IMR-90 (cell line): ENCODE measurements around the gene TAF1. TPM values are rescaled to one million over a fixed set of nuclear protein-coding genes. Genes with fewer than 3 reads are reported as not detected.

Experiments used
- ATAC-seq: fragments of 200-7000 bp; cut with Tn5 transposase; 2 replicates; pipeline ENCODE4 v1.9.1; 2020; ENCODE audit warnings: low read depth, mild to moderate bottlenecking, moderate library complexity
- BruUV-seq: library from RNA; stranded (reverse); fragments of 400-500 nt; replicated peaks from 2 replicates; lab custom pipeline; 2021; lab: Mats Ljungman, UMichigan
- CTCF ChIA-PET: fragments of 300-600 bp; formaldehyde crosslinking; extraction: SDS; loops from one replicate; lab custom pipeline; 2021; ENCODE audit warnings: antibody characterized with exemption; lab: Yijun Ruan, JAX
- POLR2A ChIA-PET: fragments of 300-600 bp; sonication (Branson Sonifier 250); formaldehyde crosslinking; loops from one replicate; lab custom pipeline; 2022; ENCODE audit warnings: antibody characterized with exemption; ENCODE audit not compliant: unreplicated experiment; lab: Charles Lee
- DNase-seq: peaks from one replicate; pipeline ENCODE4 v3.0.0; 2013
- H2AFZ ChIP-seq: replicated peaks from 2 replicates; pipeline ENCODE3; 2013; ENCODE audit warnings: low read length, mild to moderate bottlenecking; ENCODE audit not compliant: poor library complexity
- H2AK5ac ChIP-seq: 2 replicates; pipeline ENCODE4 v1.6.1; 2013; ENCODE audit warnings: low read depth, low read length, inconsistent platforms
- H2AK9ac ChIP-seq: replicated peaks from 2 replicates; pipeline ENCODE3; 2013; ENCODE audit warnings: mild to moderate bottlenecking, low read depth, low read length, moderate library complexity; ENCODE audit not compliant: poor library complexity
- H2BK120ac ChIP-seq: 2 replicates; pipeline ENCODE4 v1.6.1; 2013; ENCODE audit warnings: low read depth, low read length, inconsistent platforms
- H2BK15ac ChIP-seq: 3 replicates; pipeline ENCODE4 v1.6.1; 2013; ENCODE audit warnings: low read depth, low read length, inconsistent platforms
- H2BK20ac ChIP-seq: 2 replicates; pipeline ENCODE4 v1.6.1; 2013; ENCODE audit warnings: low read depth, mild to moderate bottlenecking, inconsistent platforms, low read length, moderate library complexity
- H2BK5ac ChIP-seq: 2 replicates; pipeline ENCODE4 v1.6.1; 2013; ENCODE audit warnings: mild to moderate bottlenecking, low read depth, low read length, inconsistent platforms; ENCODE audit not compliant: poor library complexity, severe bottlenecking
- H3K14ac ChIP-seq: replicated peaks from 2 replicates; pipeline ENCODE4 v1.6.1; 2013; ENCODE audit warnings: low read depth, low read length, inconsistent platforms
- H3K18ac ChIP-seq: 2 replicates; pipeline ENCODE4 v1.6.1; 2013; ENCODE audit warnings: low read depth, low read length, control low read depth
- H3K23ac ChIP-seq: 2 replicates; pipeline ENCODE4 v1.6.1; 2013; ENCODE audit warnings: low read depth, low read length, inconsistent platforms
- H3K27ac ChIP-seq: 2 replicates; pipeline ENCODE4 v1.5.1; 2013; ENCODE audit warnings: mild to moderate bottlenecking, control low read depth, low read length; ENCODE audit not compliant: insufficient read depth
- H3K27me3 ChIP-seq: 2 replicates; pipeline ENCODE4 v1.6.1; 2013; ENCODE audit warnings: low read length; ENCODE audit not compliant: control insufficient read depth, insufficient read depth
- H3K36me3 ChIP-seq: 2 replicates; pipeline ENCODE4 v1.6.1; 2013; ENCODE audit warnings: low read length, mixed read lengths; ENCODE audit not compliant: control insufficient read depth, insufficient read depth
- H3K4ac ChIP-seq: 2 replicates; pipeline ENCODE4 v1.6.1; 2013; ENCODE audit warnings: low read depth, low read length, inconsistent platforms
- H3K4me1 ChIP-seq: 2 replicates; pipeline ENCODE4 v1.6.1; 2013; ENCODE audit warnings: low read length, mixed read lengths; ENCODE audit not compliant: control insufficient read depth, insufficient read depth
- H3K4me2 ChIP-seq: 2 replicates; pipeline ENCODE4 v1.6.1; 2013; ENCODE audit warnings: low read depth, mild to moderate bottlenecking, control low read depth, low read length, moderate library complexity
- H3K4me3 ChIP-seq: 2 replicates; pipeline ENCODE4 v1.5.1; 2013; ENCODE audit warnings: low read depth, mild to moderate bottlenecking, control low read depth, low read length, moderate library complexity; ENCODE audit not compliant: insufficient read depth
- H3K56ac ChIP-seq: 2 replicates; pipeline ENCODE4 v1.6.1; 2013; ENCODE audit warnings: low read length, inconsistent platforms; ENCODE audit not compliant: insufficient read depth; ENCODE audit errors: extremely low read depth
- H3K79me1 ChIP-seq, 2 experiments: 2 replicates each; pipeline ENCODE4 v1.6.1; 2013; ENCODE audit warnings: low read length in 2 of 2, inconsistent platforms in 1 of 2, low read depth in 1 of 2
- H3K9ac ChIP-seq: 2 replicates; pipeline ENCODE4 v1.6.1; 2013; ENCODE audit warnings: low read depth, low read length, control low read depth
- H3K9me1 ChIP-seq: 2 replicates; pipeline ENCODE4 v1.6.1; 2013; ENCODE audit warnings: low read length, inconsistent platforms; ENCODE audit not compliant: insufficient read depth
- H3K9me3 ChIP-seq: 2 replicates; pipeline ENCODE4 v1.6.1; 2013; ENCODE audit warnings: low read length; ENCODE audit not compliant: control insufficient read depth, insufficient read depth
- H4K20me1 ChIP-seq: 2 replicates; pipeline ENCODE4 v1.6.1; 2013; ENCODE audit warnings: low read length, inconsistent platforms; ENCODE audit not compliant: insufficient read depth
- H4K5ac ChIP-seq: 2 replicates; pipeline ENCODE4 v1.6.1; 2013; ENCODE audit warnings: mild to moderate bottlenecking, low read depth, low read length, control low read depth
- H4K8ac ChIP-seq, 2 experiments: 2 replicates each; pipeline ENCODE4 v1.6.1; 2013; ENCODE audit warnings: low read depth in 2 of 2, low read length in 2 of 2, control low read depth in 1 of 2, inconsistent platforms in 1 of 2
- H4K91ac ChIP-seq: 2 replicates; pipeline ENCODE4 v1.6.1; 2013; ENCODE audit warnings: low read depth, low read length, inconsistent platforms; ENCODE audit not compliant: insufficient read depth
- BHLHE40 ChIP-seq: fragments of 150-350 bp; IDR thresholded peaks from 2 replicates; pipeline ENCODE4 v1.6.1; 2016; ENCODE audit warnings: mild to moderate bottlenecking, low read depth, low read length
- CEBPB ChIP-seq: IDR thresholded peaks from 2 replicates; pipeline ENCODE4 v1.6.1; 2012; ENCODE audit warnings: low read depth, low read length, improper control_type of control experiment
- CTCF ChIP-seq: conservative IDR thresholded peaks from 2 replicates; pipeline ENCODE4 v1.5.1; 2012; ENCODE audit warnings: mild to moderate bottlenecking, low read depth, low read length, improper control_type of control experiment
- FOS ChIP-seq: fragments of 150-350 bp; IDR thresholded peaks from 2 replicates; pipeline ENCODE4 v1.6.1; 2016; ENCODE audit warnings: low read depth, low read length
- MAFK ChIP-seq: IDR thresholded peaks from 2 replicates; pipeline ENCODE4 v1.6.1; 2012; ENCODE audit warnings: low read depth, low read length, improper control_type of control experiment
- MAZ ChIP-seq: IDR thresholded peaks from 2 replicates; pipeline ENCODE4 v1.6.1; 2012; ENCODE audit warnings: low read depth, mild to moderate bottlenecking, low read length, improper control_type of control experiment, moderate library complexity, borderline replicate concordance
- MXI1 ChIP-seq: IDR thresholded peaks from 2 replicates; pipeline ENCODE4 v1.6.1; 2012; ENCODE audit warnings: low read depth, mild to moderate bottlenecking, low read length, moderate library complexity, borderline replicate concordance
- POLR2A ChIP-seq: IDR thresholded peaks from 2 replicates; pipeline ENCODE4 v1.6.1; 2012; ENCODE audit warnings: mild to moderate bottlenecking, low read depth, low read length
- RAD21 ChIP-seq: IDR thresholded peaks from 2 replicates; pipeline ENCODE4 v1.6.1; 2012; ENCODE audit warnings: low read length, improper control_type of control experiment
- RCOR1 ChIP-seq: IDR thresholded peaks from 2 replicates; pipeline ENCODE4 v1.6.1; 2012; ENCODE audit warnings: mild to moderate bottlenecking, low read length, improper control_type of control experiment; ENCODE audit not compliant: insufficient replicate concordance
- RFX5 ChIP-seq: IDR thresholded peaks from 2 replicates; pipeline ENCODE4 v1.8.0; 2012; ENCODE audit warnings: low read depth, mild to moderate bottlenecking, low read length, moderate library complexity
- WGBS, 2 experiments: methylation state at CpG; one replicate each; pipeline versions ENCODE4 v1.1.5 to v1.1.7; 2013; ENCODE audit warnings: missing lambda C conversion rate in 2 of 2; ENCODE audit not compliant: insufficient read length in 1 of 2; ENCODE audit errors: extremely low coverage in 2 of 2; 5-methylcytosine and 5-hydroxymethylcytosine counted together
- dilution Hi-C: fragments of 300-500 bp; cut with HindIII; formaldehyde crosslinking; loops from one replicate; pipeline ENCODE4 v1.14.3; 2018; ENCODE audit warnings: low sequenced_read_pairs; ENCODE audit not compliant: unreplicated experiment
- in situ Hi-C: fragments of 300-500 bp; cut with MboI; formaldehyde crosslinking; loops from 3 replicates; pipeline ENCODE4 v1.14.3; 2019; ENCODE audit warnings: low sequenced_read_pairs, inconsistent platforms, mixed read lengths
- intact Hi-C: fragments of 100-400 bp; cut with micrococcal nuclease; formaldehyde crosslinking; loops from 2 replicates; pipeline ENCODE4 v1.10.0; 2022
- polyA plus RNA-seq, 3 experiments: library from polyadenylated mRNA; depleted of rRNA; stranded (reverse); fragments of >200 nt; gene quantifications; 2 replicates each; pipeline ENCODE4 v1.2.3, GENCODE V29; 2012; ENCODE audit warnings: low replicate concordance in 1 of 3
- total RNA-seq: library from RNA; depleted of rRNA; stranded (reverse); fragments of >200 nt; gene quantifications from 2 replicates; pipeline ENCODE4 v1.2.3, GENCODE V29; 2012
- TF ChIP-seq, protein P1 (sequence below): fragments of 150-350 bp; IDR thresholded peaks from 2 replicates; pipeline ENCODE4 v1.6.1; 2017; ENCODE audit warnings: mild to moderate bottlenecking, antibody characterized with exemption, low read length, low read depth
- TF ChIP-seq, protein P2 (sequence below): fragments of 150-350 bp; IDR thresholded peaks from 2 replicates; pipeline ENCODE4 v1.6.1; 2016; ENCODE audit warnings: low read depth, mild to moderate bottlenecking, low read length, moderate library complexity, borderline replicate concordance

The TAF1 gene
- total and polyA plus RNA-seq, 2 of the 4 experiments (the other 2 are of a cell fraction): 15.7 to 25.5 TPM

- Histone ChIP-seq H3K9me1 (no peaks in the 10 kb centered on the region), H4K5ac (no peak overlapping the region), H4K8ac (no peak overlapping the region), H2AK9ac (no peak overlapping the region), H3K4me2 (no peak overlapping the region), H2BK15ac (no peak overlapping the region), H3K27ac (no peak overlapping the region), H2AFZ (no peak overlapping the region), H3K36me3 (peaks cover 6% of the 10 kb centered on the region; the same call in 1 of the 2 replicates), H3K23ac (no peak overlapping the region), H2BK20ac (no peak overlapping the region), H2AK5ac (no peak overlapping the region), H2BK5ac (no peak overlapping the region), H3K27me3 (no peaks in the 10 kb centered on the region), H3K9ac (no peak overlapping the region), H3K4me1 (no peaks in the 10 kb centered on the region), H3K9me3 (no peaks in the 10 kb centered on the region), H3K14ac (no peak overlapping the region), H3K18ac (no peak overlapping the region), H3K56ac (no peak overlapping the region), H4K20me1 (no peaks in the 10 kb centered on the region), H3K79me1 (no peaks in the 10 kb centered on the region), H2BK120ac (no peak overlapping the region), H3K4ac (no peak overlapping the region), H4K91ac (no peak overlapping the region), H3K4me3 (no peak overlapping the region)
- no TSS peak for BruUV-seq
- in situ Hi-C loops: no loop called here
- dilution Hi-C loops: no loop called here
- ATAC-seq: no peak
- intact Hi-C loops: no loop called here
- no peak for TF ChIP-seq RCOR1
- no peak for TF ChIP-seq CEBPB
- TF ChIP-seq BHLHE40: no peak
- TF ChIP-seq MXI1: no peak
- no peak for TF ChIP-seq RFX5
- TF ChIP-seq, protein P1, sequence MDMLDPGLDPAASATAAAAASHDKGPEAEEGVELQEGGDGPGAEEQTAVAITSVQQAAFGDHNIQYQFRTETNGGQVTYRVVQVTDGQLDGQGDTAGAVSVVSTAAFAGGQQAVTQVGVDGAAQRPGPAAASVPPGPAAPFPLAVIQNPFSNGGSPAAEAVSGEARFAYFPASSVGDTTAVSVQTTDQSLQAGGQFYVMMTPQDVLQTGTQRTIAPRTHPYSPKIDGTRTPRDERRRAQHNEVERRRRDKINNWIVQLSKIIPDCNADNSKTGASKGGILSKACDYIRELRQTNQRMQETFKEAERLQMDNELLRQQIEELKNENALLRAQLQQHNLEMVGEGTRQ: no peak
- TF ChIP-seq, protein P2, sequence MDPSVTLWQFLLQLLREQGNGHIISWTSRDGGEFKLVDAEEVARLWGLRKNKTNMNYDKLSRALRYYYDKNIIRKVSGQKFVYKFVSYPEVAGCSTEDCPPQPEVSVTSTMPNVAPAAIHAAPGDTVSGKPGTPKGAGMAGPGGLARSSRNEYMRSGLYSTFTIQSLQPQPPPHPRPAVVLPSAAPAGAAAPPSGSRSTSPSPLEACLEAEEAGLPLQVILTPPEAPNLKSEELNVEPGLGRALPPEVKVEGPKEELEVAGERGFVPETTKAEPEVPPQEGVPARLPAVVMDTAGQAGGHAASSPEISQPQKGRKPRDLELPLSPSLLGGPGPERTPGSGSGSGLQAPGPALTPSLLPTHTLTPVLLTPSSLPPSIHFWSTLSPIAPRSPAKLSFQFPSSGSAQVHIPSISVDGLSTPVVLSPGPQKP: no peak
- TF ChIP-seq POLR2A: no peak
- TF ChIP-seq MAZ: no peak
- TF ChIP-seq FOS: no peak
- no peak for TF ChIP-seq MAFK
- no peak for TF ChIP-seq CTCF
- no peak for TF ChIP-seq RAD21
- no peak for DNase-seq
- no CpG with 5 or more reads among the region's 3 CpGs for WGBS, 2 experiments
- CTCF ChIA-PET: no interaction called here
- POLR2A ChIA-PET: no interaction called here
Measured at GRCh38 chrX:71439896-71440295, 73.7 kb downstream of the TAF1 start.
